ENCODE results near the gene SLC16A7. TPM values are rescaled to one million over a fixed set of nuclear protein-coding genes. Genes with fewer than 3 reads are reported as not detected.
"Not testable (repeated sequence)": the region's sequence is repeated elsewhere in the genome, so short reads cannot be mapped to it uniquely, and the experiment has no call there.

SLC16A7 gene
- total RNA-seq, 1 donor from 2014 or later = 11.2 TPM

- DNase-seq = no peak
- peaks cover 5% of the 10 kb centered on the region for H3K4me1 Mint-ChIP-seq (ENCODE audit: low read depth, unreplicated experiment)
- no peak overlapping the region for H3K4me3 Mint-ChIP-seq (ENCODE audit: unreplicated experiment)
- no peaks in the 10 kb centered on the region for H3K36me3 Mint-ChIP-seq (ENCODE audit: unreplicated experiment)
- H3K9me3 Mint-ChIP-seq (ENCODE audit: unreplicated experiment) = peaks cover 4% of the 10 kb centered on the region
- no peak for TF ChIP-seq CTCF (IDR thresholded peaks at IDR 0.05; ENCODE audit: partially characterized antibody, unreplicated experiment)
- H3K27ac Mint-ChIP-seq (ENCODE audit: unreplicated experiment) = no peak overlapping the region
- no peaks in the 10 kb centered on the region for H3K27me3 Mint-ChIP-seq (ENCODE audit: unreplicated experiment)
Measured at GRCh38 chr12:59600171-59600570, 4.3 kb downstream of the SLC16A7 start.

GRCh38 chr12:59603754-59604153 is 7.9 kb downstream of the SLC16A7 start:
- no peak overlapping the region for H3K27ac Mint-ChIP-seq (ENCODE audit: unreplicated experiment)

GRCh38 chr12:59612823-59613434 is 17.1 kb downstream of the SLC16A7 start:
- DNase-seq; H3K4me3 Mint-ChIP-seq (ENCODE audit: unreplicated experiment): not testable (repeated sequence)

More at GRCh38 chr12:59603754-59604153, 7.9 kb downstream of the SLC16A7 start:
- TF ChIP-seq CTCF (IDR thresholded peaks at IDR 0.05; ENCODE audit: partially characterized antibody, unreplicated experiment) = no peak
- no peak overlapping the region for H3K4me3 Mint-ChIP-seq (ENCODE audit: unreplicated experiment)
- H3K4me1 Mint-ChIP-seq (ENCODE audit: low read depth, unreplicated experiment) = no peaks in the 10 kb centered on the region
- H3K27me3 Mint-ChIP-seq (ENCODE audit: unreplicated experiment) = no peaks in the 10 kb centered on the region
- no peaks in the 10 kb centered on the region for H3K9me3 Mint-ChIP-seq (ENCODE audit: unreplicated experiment)
- no peaks in the 10 kb centered on the region for H3K36me3 Mint-ChIP-seq (ENCODE audit: unreplicated experiment)
- no peak for DNase-seq

GRCh38 chr12:59615392-59616165 is 19.8 kb downstream of the SLC16A7 start:
- no peak for DNase-seq
- Mint-ChIP-seq H3K9me3 (ENCODE audit: unreplicated experiment) (peaks cover 3% of the 10 kb centered on the region), H3K27me3 (ENCODE audit: unreplicated experiment) (peaks cover 4% of the 10 kb centered on the region), H3K4me1 (ENCODE audit: low read depth, unreplicated experiment) (peaks cover 10% of the 10 kb centered on the region), H3K4me3 (ENCODE audit: unreplicated experiment) (no peak overlapping the region), H3K27ac (ENCODE audit: unreplicated experiment) (no peak overlapping the region), H3K36me3 (ENCODE audit: unreplicated experiment) (peaks cover 19% of the 10 kb centered on the region)
- TF ChIP-seq CTCF (IDR thresholded peaks at IDR 0.05; ENCODE audit: partially characterized antibody, unreplicated experiment) = no peak

More at GRCh38 chr12:59612823-59613434, 17.1 kb downstream of the SLC16A7 start:
- not testable (repeated sequence) for H3K27ac Mint-ChIP-seq (ENCODE audit: unreplicated experiment); H3K9me3 Mint-ChIP-seq (ENCODE audit: unreplicated experiment); H3K4me1 Mint-ChIP-seq (ENCODE audit: low read depth, unreplicated experiment); H3K27me3 Mint-ChIP-seq (ENCODE audit: unreplicated experiment)
- H3K36me3 Mint-ChIP-seq (ENCODE audit: unreplicated experiment) = peaks cover 20% of the 10 kb centered on the region

- Mint-ChIP-seq H3K36me3 (ENCODE audit: unreplicated experiment) (no peaks in the 10 kb centered on the region), H3K4me3 (ENCODE audit: unreplicated experiment) (no peak overlapping the region), H3K9me3 (ENCODE audit: unreplicated experiment) (peaks cover 4% of the 10 kb centered on the region), H3K27ac (ENCODE audit: unreplicated experiment) (no peak overlapping the region), H3K27me3 (ENCODE audit: unreplicated experiment) (peaks cover 2% of the 10 kb centered on the region), H3K4me1 (ENCODE audit: low read depth, unreplicated experiment) (peaks cover 26% of the 10 kb centered on the region)
- TF ChIP-seq CTCF (IDR thresholded peaks at IDR 0.05; ENCODE audit: partially characterized antibody, unreplicated experiment) = no peak
- no peak for DNase-seq
Measured at GRCh38 chr12:59619461-59620240, 23.8 kb downstream of the SLC16A7 start.
